Lung (tissue), 12 donors: ENCODE measurements around the gene SLC35F2. TPM values are rescaled to one million over a fixed set of nuclear protein-coding genes. Genes with fewer than 3 reads are reported as not detected.

Experiments
- ATAC-seq: fragments of 200-7000 bp; cut with Tn5 transposase; one replicate; pipeline ENCODE4 v1.9.1; 2020; ENCODE audit warnings: moderate number of reproducible peaks; ENCODE audit not compliant: insufficient read depth, low FRiP score
- DNase-seq, 3 donors: peaks; one replicate each; pipeline ENCODE4 v3.0.0-alpha.2; 2013 to 2017
- H3K27ac ChIP-seq, 2 donors: one replicate each; pipeline ENCODE4 v1.5.1; 2013; ENCODE audit warnings: mild to moderate bottlenecking in 2 of 2, moderate library complexity in 2 of 2, control low read depth in 1 of 2, inconsistent platforms in 1 of 2, low read depth in 1 of 2, low read length in 1 of 2
- H3K27me3 ChIP-seq, 3 donors: one replicate each; pipeline ENCODE4 v1.5.1; 2013; ENCODE audit warnings: low read length in 2 of 3; ENCODE audit not compliant: control insufficient read depth in 3 of 3, insufficient read depth in 3 of 3
- H3K36me3 ChIP-seq, 4 donors: one replicate each; pipeline ENCODE4 v1.5.1; 2013; ENCODE audit warnings: low read length in 4 of 4, mild to moderate bottlenecking in 1 of 4, moderate library complexity in 1 of 4; ENCODE audit not compliant: control insufficient read depth in 4 of 4, insufficient read depth in 4 of 4
- H3K4me1 ChIP-seq, 5 donors: one replicate each; pipeline ENCODE4 v1.5.1; 2013; ENCODE audit warnings: low read length in 5 of 5, mild to moderate bottlenecking in 2 of 5, moderate library complexity in 1 of 5; ENCODE audit not compliant: control insufficient read depth in 5 of 5, insufficient read depth in 5 of 5
- H3K4me3 ChIP-seq: one replicate; pipeline ENCODE4 v1.5.1; 2013; ENCODE audit warnings: mild to moderate bottlenecking, control low read depth, moderate library complexity
- H3K9ac ChIP-seq, 2 donors: one replicate each; pipeline ENCODE4 v1.5.1; 2013; ENCODE audit warnings: low read length in 2 of 2, control low read depth in 1 of 2; ENCODE audit not compliant: insufficient read depth in 1 of 2
- H3K9me3 ChIP-seq, 4 donors: one replicate each; pipeline ENCODE4 v1.5.1; 2013; ENCODE audit warnings: low read length in 3 of 4, mild to moderate bottlenecking in 1 of 4, moderate library complexity in 1 of 4; ENCODE audit not compliant: control insufficient read depth in 4 of 4, insufficient read depth in 3 of 4
- WGBS, 2 donors: extraction: QIAGEN DNeasy Blood & Tissue Kit; methylation state at CpG; one replicate each; pipeline ENCODE4 v1.1.7; 2013; 5-methylcytosine and 5-hydroxymethylcytosine counted together
- polyA plus RNA-seq, 2 donors: library from polyadenylated mRNA; stranded (reverse); fragments of 200-250 nt; gene quantifications; one replicate each; pipeline ENCODE4 v1.2.1, GENCODE V29; 2013
- total RNA-seq, 2 donors: library from RNA; depleted of rRNA in 1 of 2; stranded (reverse); fragments of >200 nt in 1 of 2; gene quantifications; one replicate each; pipeline ENCODE4 v1.2.1, GENCODE V29; 2014 to 2021
- TF ChIP-seq, protein P1 (sequence below): IDR thresholded peaks from 2 replicates; pipeline ENCODE4 v1.5.1; 2012; ENCODE audit warnings: mild to moderate bottlenecking; ENCODE audit errors: control extremely low read depth, extremely low read depth
- donor health status: control.
- donor health status: control.
- donor health status: Bipolar disorder and iron deficiency.
- donor health status: healthy.
- donor health status: DM: yes; HTN: yes; CAD: no.

The SLC35F2 gene
- total and polyA plus RNA-seq, 4 donors: 5.1 to 15.7 (median 5.8) TPM

DNA sequence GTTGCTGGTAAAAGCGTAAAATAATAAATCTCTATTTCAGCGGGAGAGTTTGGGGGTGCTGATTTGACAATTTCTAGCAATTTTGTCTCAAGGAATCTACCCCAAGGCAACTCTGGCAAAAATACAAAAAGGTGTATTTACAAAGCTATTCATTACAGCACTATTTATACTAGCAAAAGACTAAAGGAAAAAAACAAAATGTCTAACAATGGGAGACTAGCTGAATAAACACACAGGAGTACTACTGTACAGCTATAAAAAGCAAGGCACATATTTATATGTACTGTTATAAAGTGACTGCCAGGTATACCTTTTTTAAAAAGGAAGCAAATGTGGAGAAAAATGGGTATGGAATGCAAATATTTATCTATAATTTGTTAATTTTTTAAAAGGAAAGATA, 32.7 kb downstream of the SLC35F2 start:
- H3K27me3 ChIP-seq: no peaks in the 10 kb centered on the region
- no peak overlapping the region for H3K9ac ChIP-seq
- no peak overlapping the region for H3K27ac ChIP-seq
- no peaks in the 10 kb centered on the region for H3K36me3 ChIP-seq
- no peaks in the 10 kb centered on the region for H3K9me3 ChIP-seq
- DNase-seq (no peak), ATAC-seq (no peak)
- 88 to 96% methylated on average over 2 of the region's 2 CpGs for WGBS, 2 donors
- TF ChIP-seq, protein P1, sequence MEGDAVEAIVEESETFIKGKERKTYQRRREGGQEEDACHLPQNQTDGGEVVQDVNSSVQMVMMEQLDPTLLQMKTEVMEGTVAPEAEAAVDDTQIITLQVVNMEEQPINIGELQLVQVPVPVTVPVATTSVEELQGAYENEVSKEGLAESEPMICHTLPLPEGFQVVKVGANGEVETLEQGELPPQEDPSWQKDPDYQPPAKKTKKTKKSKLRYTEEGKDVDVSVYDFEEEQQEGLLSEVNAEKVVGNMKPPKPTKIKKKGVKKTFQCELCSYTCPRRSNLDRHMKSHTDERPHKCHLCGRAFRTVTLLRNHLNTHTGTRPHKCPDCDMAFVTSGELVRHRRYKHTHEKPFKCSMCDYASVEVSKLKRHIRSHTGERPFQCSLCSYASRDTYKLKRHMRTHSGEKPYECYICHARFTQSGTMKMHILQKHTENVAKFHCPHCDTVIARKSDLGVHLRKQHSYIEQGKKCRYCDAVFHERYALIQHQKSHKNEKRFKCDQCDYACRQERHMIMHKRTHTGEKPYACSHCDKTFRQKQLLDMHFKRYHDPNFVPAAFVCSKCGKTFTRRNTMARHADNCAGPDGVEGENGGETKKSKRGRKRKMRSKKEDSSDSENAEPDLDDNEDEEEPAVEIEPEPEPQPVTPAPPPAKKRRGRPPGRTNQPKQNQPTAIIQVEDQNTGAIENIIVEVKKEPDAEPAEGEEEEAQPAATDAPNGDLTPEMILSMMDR: no peak
- H3K4me1 ChIP-seq: peaks cover 0 to 1% (median 0%) of the 10 kb centered on the region in 5 donors
- H3K4me3 ChIP-seq: no peak overlapping the region

DNA sequence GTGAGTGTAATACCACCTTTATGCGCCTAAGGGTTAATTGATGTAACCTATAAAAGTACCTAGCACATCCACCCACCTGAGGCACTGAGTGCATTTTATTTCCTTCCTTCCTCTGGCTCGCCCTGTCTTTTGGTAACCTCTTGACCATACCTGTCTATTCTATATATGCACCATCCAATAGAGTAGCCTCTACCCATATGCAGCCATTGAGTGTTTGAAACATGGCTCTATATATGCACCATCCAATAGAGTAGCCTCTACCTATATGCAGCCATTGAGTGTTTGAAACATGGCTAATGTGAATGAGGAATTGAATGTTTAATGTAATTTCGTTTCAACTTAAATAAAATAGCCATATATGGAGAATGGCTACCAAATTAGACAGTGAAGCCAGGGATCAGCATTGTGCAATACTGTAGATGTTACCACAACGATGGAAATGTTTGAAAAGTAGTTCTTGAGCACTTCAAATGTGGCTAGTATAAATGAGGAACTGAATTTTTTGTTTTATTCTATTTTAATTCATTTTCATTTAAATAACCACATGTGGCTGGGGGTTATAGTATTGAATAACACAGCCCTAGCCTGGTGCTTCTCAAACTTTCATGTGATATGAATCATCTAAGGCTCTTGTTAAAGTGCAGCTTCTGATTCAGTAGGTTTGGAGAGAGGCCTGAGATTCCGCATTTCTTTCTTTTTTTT, 33.8 kb downstream of the SLC35F2 start:
- ATAC-seq: no peak
- no peaks in the 10 kb centered on the region for H3K27me3 ChIP-seq

DNA sequence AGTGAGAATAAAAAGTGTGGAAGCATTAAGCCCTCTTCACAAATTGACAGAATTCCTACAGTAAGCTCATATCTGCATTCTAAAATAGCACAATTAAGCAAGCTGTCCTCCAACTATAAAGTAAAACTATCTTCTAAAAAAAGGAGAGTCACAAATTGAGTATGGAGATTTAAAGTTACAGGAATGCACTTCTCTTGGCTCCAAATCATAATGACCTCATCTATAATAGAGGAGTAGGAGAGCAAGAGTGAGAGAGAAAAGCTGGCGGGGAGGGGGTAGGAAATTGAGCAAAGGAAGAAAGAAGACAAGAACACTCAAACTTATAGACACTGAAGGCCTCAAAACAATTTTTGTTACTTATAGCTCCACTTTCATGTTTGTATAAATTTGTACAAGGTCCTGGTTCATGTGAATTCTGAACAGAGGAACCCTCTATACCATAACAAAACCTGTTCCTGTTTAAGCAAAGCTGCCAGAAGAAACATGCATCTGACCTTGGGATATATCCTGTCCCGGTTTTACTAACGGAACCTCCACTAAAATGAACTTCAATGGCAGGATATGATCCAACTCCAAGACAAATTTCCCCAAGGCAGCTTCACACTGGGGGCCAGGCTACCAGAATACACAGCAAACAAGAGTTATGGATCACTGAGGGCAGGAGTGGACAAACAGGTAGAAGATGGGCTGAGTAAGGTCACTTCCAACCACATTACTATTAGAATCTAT, 37.2 kb downstream of the SLC35F2 start:
- 51 to 69% methylated on average over 3 of the region's 3 CpGs for WGBS, 2 donors
- H3K27ac ChIP-seq: no peak overlapping the region

More for the DNA sequence above, 33.8 kb downstream of the SLC35F2 start:
- 55 to 70% methylated on average over 5 of the region's 5 CpGs for WGBS, 2 donors
- H3K4me1 ChIP-seq: peaks cover 0 to 3% (median 0%) of the 10 kb centered on the region in 5 donors
- no peak overlapping the region for H3K9ac ChIP-seq
- no peak overlapping the region for H3K27ac ChIP-seq
- TF ChIP-seq, protein P1: no peak
- H3K4me3 ChIP-seq: no peak overlapping the region
- no peaks in the 10 kb centered on the region for H3K36me3 ChIP-seq
- no peak for DNase-seq
- H3K9me3 ChIP-seq: no peaks in the 10 kb centered on the region

More for the DNA sequence above, 37.2 kb downstream of the SLC35F2 start:
- no peaks in the 10 kb centered on the region for H3K27me3 ChIP-seq
- no peak overlapping the region for H3K4me3 ChIP-seq
- peak in 2 of 3 donors; percentile 22 to 49 for DNase-seq
- H3K4me1 ChIP-seq: peaks cover 0 to 3% (median 0%) of the 10 kb centered on the region in 5 donors
- H3K9ac ChIP-seq: no peak overlapping the region
- no peaks in the 10 kb centered on the region for H3K36me3 ChIP-seq
- H3K9me3 ChIP-seq: no peaks in the 10 kb centered on the region
- TF ChIP-seq, protein P1: no peak
- no peak for ATAC-seq
